Epithelial cell of esophagus (primary cell): ENCODE data around the gene ROM1.
A peak's percentile ranks its signal among the peaks of the same experiment; 100 is the strongest.

Experiments
- DNase-seq: peaks from one replicate; pipeline ENCODE4 v3.0.0; 2010; ENCODE audit warnings: low read depth
- H3K4me3 ChIP-seq: 2 replicates; pipeline ENCODE4 v1.5.1; 2011; ENCODE audit warnings: mild to moderate bottlenecking, low read length, control low read depth
- TF ChIP-seq, protein P1 (sequence below): IDR thresholded peaks from 2 replicates; pipeline ENCODE4 v1.5.1; 2011; ENCODE audit warnings: low read depth, mild to moderate bottlenecking, low read length, control low read depth, inconsistent platforms; ENCODE audit not compliant: insufficient read depth; ENCODE audit errors: missing control alignments

ROM1 gene

DNA sequence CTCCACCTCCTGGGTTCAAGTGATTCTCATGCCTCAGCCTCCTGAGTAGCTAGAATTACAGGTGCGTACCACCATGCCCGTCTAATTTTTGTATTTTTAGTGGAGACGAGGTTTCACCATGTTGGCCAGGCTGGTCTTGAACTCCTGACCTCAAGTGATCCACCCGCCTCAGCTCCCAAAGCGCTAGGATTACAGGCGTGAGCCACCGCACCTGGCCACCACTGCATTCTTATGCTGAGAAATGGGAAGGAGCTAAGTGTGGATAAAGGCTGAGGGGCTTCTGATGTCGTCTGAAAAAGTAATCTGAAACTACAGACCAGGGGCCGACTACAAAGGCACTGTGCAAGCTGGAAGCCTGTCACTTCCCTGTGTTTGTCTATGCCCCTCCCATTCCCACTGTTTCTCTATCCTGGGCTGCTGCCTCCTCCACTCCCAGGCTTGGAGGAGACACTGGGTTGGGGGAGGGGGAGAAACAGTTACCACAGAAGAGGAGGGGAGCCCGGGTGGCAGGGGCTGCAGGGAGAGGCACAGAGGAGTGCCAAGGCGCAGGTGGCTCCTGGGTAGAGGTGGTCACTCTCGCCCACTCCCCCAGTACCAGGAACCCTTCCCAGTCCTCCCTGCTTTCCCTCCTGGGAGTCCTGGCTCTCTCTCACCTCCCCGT is 8.5 kb upstream of the ROM1 start:
- TF ChIP-seq, protein P1, sequence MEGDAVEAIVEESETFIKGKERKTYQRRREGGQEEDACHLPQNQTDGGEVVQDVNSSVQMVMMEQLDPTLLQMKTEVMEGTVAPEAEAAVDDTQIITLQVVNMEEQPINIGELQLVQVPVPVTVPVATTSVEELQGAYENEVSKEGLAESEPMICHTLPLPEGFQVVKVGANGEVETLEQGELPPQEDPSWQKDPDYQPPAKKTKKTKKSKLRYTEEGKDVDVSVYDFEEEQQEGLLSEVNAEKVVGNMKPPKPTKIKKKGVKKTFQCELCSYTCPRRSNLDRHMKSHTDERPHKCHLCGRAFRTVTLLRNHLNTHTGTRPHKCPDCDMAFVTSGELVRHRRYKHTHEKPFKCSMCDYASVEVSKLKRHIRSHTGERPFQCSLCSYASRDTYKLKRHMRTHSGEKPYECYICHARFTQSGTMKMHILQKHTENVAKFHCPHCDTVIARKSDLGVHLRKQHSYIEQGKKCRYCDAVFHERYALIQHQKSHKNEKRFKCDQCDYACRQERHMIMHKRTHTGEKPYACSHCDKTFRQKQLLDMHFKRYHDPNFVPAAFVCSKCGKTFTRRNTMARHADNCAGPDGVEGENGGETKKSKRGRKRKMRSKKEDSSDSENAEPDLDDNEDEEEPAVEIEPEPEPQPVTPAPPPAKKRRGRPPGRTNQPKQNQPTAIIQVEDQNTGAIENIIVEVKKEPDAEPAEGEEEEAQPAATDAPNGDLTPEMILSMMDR: no peak
- no peak for DNase-seq

DNA sequence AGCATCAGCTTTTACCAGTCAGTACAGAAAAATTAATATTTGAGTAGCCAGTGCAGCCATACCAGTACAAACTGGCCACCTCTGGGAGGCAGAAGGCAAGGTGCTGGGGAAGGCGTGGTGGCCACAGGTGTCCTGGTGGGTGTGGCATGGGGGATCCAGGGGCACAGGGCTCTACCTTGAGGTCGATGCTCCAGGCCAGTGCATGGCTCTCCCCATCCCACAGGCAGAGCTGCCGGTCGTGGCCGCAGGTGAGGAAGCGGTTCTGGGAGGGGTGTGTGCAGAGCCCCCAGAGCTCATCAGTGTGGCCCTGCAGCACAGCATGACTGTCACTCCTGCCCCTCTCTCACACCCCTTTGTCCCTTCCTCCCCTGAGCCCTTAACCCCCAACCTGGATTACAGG is 7.6 kb upstream of the ROM1 start:
- TF ChIP-seq, protein P1: no peak
- DNase-seq: no peak
- H3K4me3 ChIP-seq: no peak overlapping the region

More for the DNA sequence above, 8.5 kb upstream of the ROM1 start:
- no peak overlapping the region for H3K4me3 ChIP-seq

DNA sequence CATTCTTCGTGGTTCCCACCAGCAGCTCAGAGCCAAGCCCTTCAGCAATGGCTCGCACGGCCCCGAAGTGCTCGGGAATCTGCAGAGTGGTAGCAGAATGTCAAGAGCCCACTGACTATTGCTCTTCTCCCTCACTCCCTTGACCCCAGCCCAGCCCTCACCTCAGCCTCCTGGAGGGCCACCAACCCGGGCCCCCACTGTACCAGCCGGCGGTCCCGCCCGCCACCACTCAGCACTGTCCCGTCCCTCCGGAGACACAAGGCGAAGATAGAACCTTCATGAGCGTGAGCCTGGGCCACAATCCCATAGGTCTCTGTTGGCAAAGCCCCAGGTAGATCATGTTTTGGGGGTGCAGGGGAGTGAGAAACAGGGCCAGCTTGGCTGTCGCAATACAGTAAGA is 7.2 kb upstream of the ROM1 start:
- TF ChIP-seq, protein P1: no peak
- H3K4me3 ChIP-seq: no peak overlapping the region
- no peak for DNase-seq

DNA sequence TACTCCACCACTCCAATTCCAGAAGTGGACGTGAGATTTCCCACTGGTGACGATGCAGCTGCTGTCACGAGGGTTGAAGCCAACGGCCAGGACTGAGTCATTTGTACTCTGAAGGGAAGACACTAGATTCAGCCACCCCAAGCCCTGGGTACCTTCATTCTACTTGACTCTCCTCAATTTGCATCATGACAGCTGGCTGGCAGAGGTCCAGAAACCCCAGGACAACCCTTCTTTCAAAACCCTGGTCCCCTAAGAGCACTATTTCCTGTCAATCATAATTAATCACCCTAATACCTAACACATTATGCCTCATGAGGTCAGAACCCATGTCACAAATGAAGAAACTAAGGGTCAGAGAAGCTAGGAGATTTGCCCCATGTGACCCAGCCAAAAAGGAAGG is 5.3 kb upstream of the ROM1 start:
- no peak for DNase-seq
- TF ChIP-seq, protein P1: no peak
- H3K4me3 ChIP-seq: no peak overlapping the region

DNA sequence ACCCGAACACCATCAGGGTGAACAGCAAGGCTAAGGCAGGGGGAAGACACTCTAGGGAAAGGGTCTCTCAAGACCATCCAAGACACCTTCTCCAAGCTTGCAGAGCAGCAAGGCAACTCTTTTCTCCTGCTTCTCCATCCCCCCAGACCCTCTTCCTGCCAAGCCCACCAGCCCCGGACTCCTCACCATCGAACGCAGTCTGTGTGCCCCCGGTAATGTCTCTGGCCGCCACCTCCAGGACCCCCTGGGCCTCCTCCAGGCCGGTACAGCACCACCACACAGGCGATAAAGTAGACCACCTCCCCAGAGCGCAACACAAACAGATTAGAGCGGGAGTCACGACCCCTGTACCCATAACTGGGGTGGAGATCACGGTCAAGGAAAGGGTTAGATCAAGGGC is 4.3 kb upstream of the ROM1 start:
- DNase-seq: no peak
- TF ChIP-seq, protein P1: no peak
- no peak overlapping the region for H3K4me3 ChIP-seq

DNA sequence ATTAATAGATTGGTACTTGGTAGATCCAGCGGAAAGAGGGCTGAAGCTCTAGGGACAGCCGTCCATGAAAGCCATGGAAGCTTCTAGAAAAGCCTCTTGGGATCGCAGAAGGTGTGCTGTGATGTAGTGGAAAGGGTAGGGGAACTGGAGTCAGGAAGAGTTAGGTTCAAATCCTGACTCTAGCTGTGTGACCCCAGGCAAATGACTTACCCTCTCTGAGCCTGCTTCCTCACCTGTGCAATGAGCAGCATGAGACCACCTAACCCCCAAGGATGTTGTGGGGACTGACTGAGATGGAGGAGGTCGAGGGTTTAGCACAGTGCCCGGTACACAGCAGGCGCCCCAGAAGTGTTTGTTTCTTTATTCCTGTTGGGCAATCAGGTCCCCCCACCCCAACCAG is 2.7 kb upstream of the ROM1 start:
- TF ChIP-seq, protein P1: no peak

DNA sequence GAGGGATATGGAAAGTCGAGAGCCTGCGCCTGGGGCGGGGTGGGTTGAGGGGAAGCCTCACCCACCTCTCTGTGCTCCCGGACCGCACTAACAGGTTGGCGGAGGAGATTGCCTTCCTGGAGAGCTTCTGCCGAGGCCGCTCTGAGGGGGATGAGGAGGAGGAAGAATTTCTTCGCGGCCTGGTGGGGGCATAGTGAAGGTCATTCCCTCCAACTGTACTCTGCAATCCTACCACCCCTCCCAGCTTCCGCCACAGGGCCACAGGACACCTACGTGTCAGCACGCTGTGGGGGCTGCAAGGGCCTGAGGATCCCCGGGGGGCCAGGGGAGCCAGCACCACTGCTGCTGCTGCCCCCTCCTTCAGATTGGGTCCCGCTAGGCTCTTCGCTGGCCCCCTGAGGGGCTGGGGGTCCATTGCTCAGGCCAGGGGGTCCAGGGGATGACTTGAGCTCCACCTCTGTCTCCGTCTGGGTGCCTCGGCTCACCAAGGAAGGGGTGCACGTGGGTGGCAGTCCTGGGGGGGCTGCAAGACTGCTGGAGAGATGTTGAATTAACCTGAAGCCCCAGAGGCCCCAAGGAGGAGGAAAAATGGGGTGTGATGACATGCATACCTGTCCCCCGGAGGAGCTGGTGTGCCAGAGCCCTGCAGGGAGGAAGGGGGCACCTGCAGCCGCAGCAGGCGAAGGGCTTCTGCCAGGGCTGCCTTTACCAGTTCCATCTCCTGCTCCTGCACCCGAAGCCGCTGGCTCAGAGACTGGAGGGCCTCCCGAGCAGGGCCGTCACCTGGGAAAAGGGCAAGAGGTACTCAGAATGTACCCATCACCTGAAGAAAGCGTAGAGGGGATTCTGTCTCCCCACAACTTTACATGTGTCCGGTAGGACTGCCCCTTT is 2.0 kb upstream of the ROM1 start:
- TF ChIP-seq, protein P1: no peak
- DNase-seq: no peak
- H3K4me3 ChIP-seq: peak overlapping the region; percentile 81

More for the DNA sequence above, 2.7 kb upstream of the ROM1 start:
- H3K4me3 ChIP-seq: no peak overlapping the region
- DNase-seq: no peak
